Panc1 (cell line): ENCODE data around the gene DCC. TPM values are rescaled to one million over a fixed set of nuclear protein-coding genes. Genes with fewer than 3 reads are reported as not detected.

Experiments used
- ATAC-seq: fragments of 200-7000 bp; cut with Tn5 transposase; 2 replicates; pipeline ENCODE4 v1.9.1; 2020; ENCODE audit warnings: mild to moderate bottlenecking, moderate library complexity
- BruUV-seq: library from RNA; stranded (reverse); fragments of 400-500 nt; replicated peaks from 2 replicates; lab custom pipeline; 2021; lab: Mats Ljungman, UMichigan
- CTCF ChIA-PET: fragments of 300-600 bp; sonication (Branson Sonifier 250); formaldehyde crosslinking; loops from one replicate; lab custom pipeline; 2022; ENCODE audit warnings: antibody characterized with exemption; lab: Charles Lee
- POLR2A ChIA-PET: fragments of 300-600 bp; sonication (Branson Sonifier 250); formaldehyde crosslinking; loops from one replicate; lab custom pipeline; 2022; ENCODE audit warnings: antibody characterized with exemption; lab: Charles Lee
- DNase-seq: peaks from one replicate; pipeline ENCODE4 v3.0.0-alpha.2; 2010; ENCODE audit warnings: low read depth, low spot score
- H3K27ac ChIP-seq: 2 replicates; pipeline ENCODE4 v1.5.1; 2011; ENCODE audit warnings: mild to moderate bottlenecking, low read length, inconsistent platforms
- H3K27me3 ChIP-seq: fragments of 200-500 bp; sonication (Bioruptor generic); 2 replicates; pipeline ENCODE4 v1.6.0; 2014; ENCODE audit warnings: low read length, inconsistent platforms; ENCODE audit not compliant: control insufficient read depth, insufficient read depth
- H3K36me3 ChIP-seq: fragments of 200-500 bp; sonication (Bioruptor generic); 2 replicates; pipeline ENCODE4 v1.5.1; 2014; ENCODE audit warnings: inconsistent platforms, mild to moderate bottlenecking, low read length, moderate library complexity; ENCODE audit not compliant: control insufficient read depth, insufficient read depth
- H3K4me1 ChIP-seq: 2 replicates; pipeline ENCODE4 v1.5.1; 2011; ENCODE audit warnings: inconsistent platforms, mild to moderate bottlenecking, low read length, moderate library complexity; ENCODE audit not compliant: control insufficient read depth, insufficient read depth
- H3K4me3 ChIP-seq, 2 experiments: 2 replicates each; pipeline ENCODE4 v1.5.1; 2011 to 2012; ENCODE audit warnings: low read depth in 2 of 2, low read length in 2 of 2, mild to moderate bottlenecking in 2 of 2, inconsistent platforms in 1 of 2, moderate library complexity in 1 of 2
- H3K9me3 ChIP-seq: fragments of 200-500 bp; sonication (Bioruptor generic); 2 replicates; pipeline ENCODE4 v1.5.1; 2014; ENCODE audit warnings: low read depth, mild to moderate bottlenecking, inconsistent platforms, low read length, moderate library complexity; ENCODE audit not compliant: control insufficient read depth, insufficient read depth
- CTCF ChIP-seq: fragments of 450-650 bp; IDR thresholded peaks from 2 replicates; pipeline ENCODE4 v1.5.1; 2017; ENCODE audit warnings: mild to moderate bottlenecking
- POLR2AphosphoS5 ChIP-seq: IDR thresholded peaks from 2 replicates; pipeline ENCODE4 v1.6.1; 2012; ENCODE audit warnings: mild to moderate bottlenecking, low read depth, low read length, moderate library complexity
- REST ChIP-seq, 2 experiments: IDR thresholded peaks; 2 replicates each; pipeline ENCODE4 v1.6.1; 2011 to 2012; ENCODE audit warnings: low read depth in 2 of 2, control low read depth in 1 of 2, low read length in 1 of 2, mild to moderate bottlenecking in 1 of 2, moderate library complexity in 1 of 2; ENCODE audit not compliant: insufficient read depth in 1 of 2
- SIN3A ChIP-seq: IDR thresholded peaks from 2 replicates; pipeline ENCODE4 v1.6.1; 2012; ENCODE audit warnings: low read depth, mild to moderate bottlenecking, low read length, moderate library complexity, borderline replicate concordance; ENCODE audit not compliant: insufficient read depth
- TCF7L2 ChIP-seq: IDR thresholded peaks from 2 replicates; pipeline ENCODE4 v1.6.1; 2011; ENCODE audit warnings: mild to moderate bottlenecking, low read depth, low read length, inconsistent platforms
- in situ Hi-C: cut with HindIII; loops from 2 replicates; pipeline ENCODE4 v1.10.0; 2016; ENCODE audit warnings: low sequenced_read_pairs, low pct_unique_long_range_greater_than_20kb
- intact Hi-C: fragments of 100-400 bp; cut with micrococcal nuclease; formaldehyde crosslinking; loops from one replicate; pipeline ENCODE4 v1.10.0; 2022; ENCODE audit not compliant: unreplicated experiment
- total RNA-seq: library from RNA; stranded (reverse); gene quantifications from one replicate; pipeline ENCODE4 v1.2.1, GENCODE V29; 2021; ENCODE audit not compliant: unreplicated experiment

DCC gene
- total RNA-seq, 1 experiment from 2014 or later, result not detected

GRCh38 chr18:53153800-53154199 lies 813.8 kb downstream of the DCC start:
- POLR2A ChIA-PET, result no interaction called here
- BruUV-seq, result no TSS peak

GRCh38 chr18:53165770-53166169 lies 825.8 kb downstream of the DCC start:
- intact Hi-C loops, result loop anchor here (5.0 kb wide), 1 partner anchor 463 kb away; no protein-coding TSS in a partner anchor
- Histone ChIP-seq H3K9me3 (no peaks in the 10 kb centered on the region), H3K27ac (no peak overlapping the region), H3K4me1 (no peaks in the 10 kb centered on the region), H3K36me3 (no peaks in the 10 kb centered on the region), H3K27me3 (no peaks in the 10 kb centered on the region), H3K4me3 (no peak overlapping the region)
- BruUV-seq, result no TSS peak
- TF ChIP-seq REST (IDR thresholded peaks at IDR 0.05; ENCODE audit: insufficient read depth in 1 of 2, low read depth in 2 of 2, low read length in 1 of 2), result no peak
- TF ChIP-seq TCF7L2, result no peak
- no peak for TF ChIP-seq CTCF
- no peak for TF ChIP-seq SIN3A
- no peak for TF ChIP-seq POLR2AphosphoS5
- ATAC-seq (no peak), DNase-seq (no peak)
- POLR2A ChIA-PET, result no interaction called here
- in situ Hi-C loops, result no loop called here
- CTCF ChIA-PET, result no interaction called here

More at GRCh38 chr18:53153800-53154199, 813.8 kb downstream of the DCC start:
- in situ Hi-C loops (no loop called here), intact Hi-C loops (no loop called here)
- CTCF ChIA-PET, result no interaction called here
- DNase-seq (no peak), ATAC-seq (no peak)
- Histone ChIP-seq H3K36me3 (no peaks in the 10 kb centered on the region), H3K9me3 (no peaks in the 10 kb centered on the region), H3K4me3 (no peak overlapping the region), H3K4me1 (no peaks in the 10 kb centered on the region), H3K27me3 (no peaks in the 10 kb centered on the region), H3K27ac (no peak overlapping the region)
- TF ChIP-seq SIN3A (no peak), CTCF (no peak), POLR2AphosphoS5 (no peak), TCF7L2 (no peak), REST (IDR thresholded peaks at IDR 0.05; ENCODE audit: insufficient read depth in 1 of 2, low read depth in 2 of 2, low read length in 1 of 2) (no peak)
